AG10803 (cell line): ENCODE measurements around the gene ANKRD33.
A peak's percentile ranks its signal among the peaks of the same experiment; 100 is the strongest.

Experiments used
- DNase-seq: peaks from one replicate; pipeline ENCODE4 v3.0.0; 2010; ENCODE audit warnings: low read depth
- H3K4me3 ChIP-seq: 2 replicates; pipeline ENCODE4 v1.5.1; 2011; ENCODE audit warnings: mild to moderate bottlenecking, low read length, control low read depth
- TF ChIP-seq, protein P1 (sequence below): conservative IDR thresholded peaks from 2 replicates; pipeline ENCODE4 v1.5.1; 2011; ENCODE audit warnings: mild to moderate bottlenecking, low read length, control low read depth, inconsistent platforms

ANKRD33 gene

DNA sequence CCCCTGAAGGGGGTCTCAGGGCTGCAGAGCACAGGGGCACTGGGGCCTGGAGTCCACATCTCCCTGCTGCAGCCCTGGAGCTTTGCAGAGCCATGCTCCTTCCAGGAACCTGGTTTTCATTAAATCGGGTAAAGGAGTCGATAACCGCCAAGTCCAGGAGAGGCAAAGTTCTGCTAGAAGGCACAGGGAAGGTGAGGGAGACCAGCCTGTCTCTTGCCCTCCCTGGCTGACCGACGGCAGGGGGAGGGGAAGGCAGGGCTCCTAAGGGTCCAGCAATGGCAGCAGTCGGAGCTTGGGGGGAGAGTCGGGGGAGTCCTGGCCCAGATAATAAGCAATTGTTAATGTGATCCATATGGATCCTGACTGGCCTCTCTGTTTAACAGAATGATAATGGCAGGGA lies 42.4 kb upstream of the ANKRD33 start:
- DNase-seq: no peak
- H3K4me3 ChIP-seq: no peak overlapping the region
- TF ChIP-seq, protein P1, sequence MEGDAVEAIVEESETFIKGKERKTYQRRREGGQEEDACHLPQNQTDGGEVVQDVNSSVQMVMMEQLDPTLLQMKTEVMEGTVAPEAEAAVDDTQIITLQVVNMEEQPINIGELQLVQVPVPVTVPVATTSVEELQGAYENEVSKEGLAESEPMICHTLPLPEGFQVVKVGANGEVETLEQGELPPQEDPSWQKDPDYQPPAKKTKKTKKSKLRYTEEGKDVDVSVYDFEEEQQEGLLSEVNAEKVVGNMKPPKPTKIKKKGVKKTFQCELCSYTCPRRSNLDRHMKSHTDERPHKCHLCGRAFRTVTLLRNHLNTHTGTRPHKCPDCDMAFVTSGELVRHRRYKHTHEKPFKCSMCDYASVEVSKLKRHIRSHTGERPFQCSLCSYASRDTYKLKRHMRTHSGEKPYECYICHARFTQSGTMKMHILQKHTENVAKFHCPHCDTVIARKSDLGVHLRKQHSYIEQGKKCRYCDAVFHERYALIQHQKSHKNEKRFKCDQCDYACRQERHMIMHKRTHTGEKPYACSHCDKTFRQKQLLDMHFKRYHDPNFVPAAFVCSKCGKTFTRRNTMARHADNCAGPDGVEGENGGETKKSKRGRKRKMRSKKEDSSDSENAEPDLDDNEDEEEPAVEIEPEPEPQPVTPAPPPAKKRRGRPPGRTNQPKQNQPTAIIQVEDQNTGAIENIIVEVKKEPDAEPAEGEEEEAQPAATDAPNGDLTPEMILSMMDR: no peak

DNA sequence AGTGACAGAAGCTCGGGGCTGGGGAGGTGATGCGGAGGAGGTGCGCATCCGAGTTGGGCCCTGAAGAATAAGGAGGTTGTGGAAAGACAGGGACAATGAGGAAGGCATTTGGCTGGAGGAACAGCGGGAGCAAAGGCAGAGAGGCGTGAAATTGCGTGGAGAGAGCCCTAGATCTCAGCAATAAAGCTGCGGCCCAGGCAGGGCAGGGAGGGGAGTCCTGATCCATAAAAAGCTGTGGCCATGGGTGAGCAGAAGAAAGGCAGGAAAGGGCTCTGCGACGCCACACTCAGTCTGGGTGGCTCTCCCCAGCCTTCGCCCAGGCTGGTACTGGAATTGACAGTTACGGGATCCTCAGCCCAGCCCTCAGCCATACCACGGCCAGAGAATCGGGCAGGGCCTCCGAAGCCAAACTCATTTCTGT lies 41.6 kb upstream of the ANKRD33 start:
- TF ChIP-seq, protein P1: no peak
- no peak for DNase-seq
- H3K4me3 ChIP-seq: no peak overlapping the region

DNA sequence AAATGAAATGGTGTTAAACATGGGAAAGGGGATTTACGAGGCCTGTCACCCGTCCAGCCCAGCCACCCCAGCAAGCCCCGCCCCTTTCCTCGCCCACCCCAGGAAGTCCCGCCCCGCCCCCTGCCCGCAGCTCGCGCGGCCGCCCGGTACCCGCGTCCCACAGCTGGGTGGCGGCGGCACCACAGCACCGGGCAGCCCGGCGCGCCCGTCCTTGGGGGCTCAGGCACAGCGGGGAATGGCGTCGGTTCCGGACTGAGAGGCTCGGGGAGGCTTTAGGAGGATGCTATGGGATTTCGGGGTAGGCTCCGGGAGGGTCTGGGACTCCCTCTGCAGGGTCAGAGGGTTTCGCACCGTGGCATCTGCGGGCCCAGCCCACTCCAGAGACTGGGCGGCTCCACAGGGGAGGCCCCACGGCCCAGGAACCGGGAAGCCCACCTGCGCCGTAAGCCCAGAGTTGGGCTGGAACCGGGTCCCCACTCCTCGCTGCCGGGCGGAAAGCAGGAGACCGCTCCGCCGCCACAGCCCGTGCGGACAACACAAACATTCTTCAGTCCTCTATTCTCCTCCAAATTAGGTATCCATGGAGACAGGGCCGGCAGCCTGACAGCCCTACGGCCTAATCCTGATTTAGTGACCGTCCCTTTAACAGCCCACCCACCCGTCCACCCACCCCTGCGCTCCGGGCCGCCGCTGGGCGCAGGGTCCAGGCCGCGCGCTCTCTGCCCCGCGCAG lies 40.8 kb upstream of the ANKRD33 start:
- peak overlapping the region; percentile 49 for H3K4me3 ChIP-seq
- no peak for DNase-seq
- TF ChIP-seq, protein P1: no peak

DNA sequence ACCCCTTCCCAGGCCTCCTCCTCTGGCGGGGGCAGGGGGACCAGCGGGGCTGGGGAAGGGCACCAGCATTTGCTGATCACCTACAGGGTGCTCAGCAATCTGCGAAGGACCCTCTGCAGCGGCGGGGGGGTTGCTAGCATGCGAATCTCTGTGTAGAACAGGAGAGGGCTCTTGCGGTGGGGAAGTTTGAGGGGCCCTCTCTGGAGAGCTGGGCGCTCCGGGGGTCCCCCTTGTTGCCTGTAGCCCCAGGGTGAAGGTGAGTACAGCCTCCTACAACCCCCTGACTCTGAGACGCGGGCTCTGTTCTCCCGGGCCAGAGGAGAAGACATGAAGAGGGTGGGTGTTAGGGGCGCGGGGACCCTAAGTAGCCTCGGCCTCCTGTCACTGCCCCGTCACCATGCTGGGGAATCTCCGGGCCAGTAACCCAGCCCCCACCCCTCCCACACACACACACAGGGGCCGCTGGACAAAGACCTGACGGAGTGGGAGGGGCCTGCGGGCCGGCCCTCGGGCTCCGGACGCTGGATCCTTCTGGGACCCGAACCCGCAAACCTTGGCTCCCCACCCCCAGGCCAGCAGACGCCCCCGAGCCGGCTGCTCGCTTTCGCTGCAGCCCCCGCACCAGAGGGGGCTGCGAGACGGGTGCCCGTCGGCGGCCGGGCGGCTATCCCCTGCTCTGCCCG lies 40.1 kb upstream of the ANKRD33 start:
- TF ChIP-seq, protein P1: no peak
- H3K4me3 ChIP-seq: peak overlapping the region; percentile 15
- no peak for DNase-seq

DNA sequence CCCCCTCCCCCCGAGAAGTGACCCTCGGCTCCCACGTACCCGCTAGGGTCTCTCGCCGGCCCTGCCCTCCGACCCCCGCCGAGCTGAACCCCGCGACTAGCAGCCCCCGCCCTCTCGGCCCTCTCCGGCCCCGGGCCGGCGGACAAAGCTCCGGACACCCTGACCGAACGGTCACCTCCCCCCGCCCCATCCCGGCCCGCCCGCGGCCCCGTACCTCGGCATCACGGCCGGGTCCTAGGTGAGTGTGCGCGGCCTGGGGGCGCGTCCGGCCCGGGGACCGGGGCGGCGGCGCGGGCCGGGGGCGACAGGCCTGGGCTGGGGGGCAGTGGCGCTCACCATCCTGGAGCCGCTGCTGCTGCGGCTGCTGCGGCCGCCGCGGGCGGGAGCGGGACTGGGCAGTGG lies 39.6 kb upstream of the ANKRD33 start, which contains the start of gene FIGNL2:
FIGNL2 (minus strand) TSS at position 393 of the 402 bp plus-strand sequence. CDS start 26,305 bp downstream, outside the sequence.
- peak within 1 kb of the TSS; percentile 15 for H3K4me3 ChIP-seq
- TF ChIP-seq, protein P1: no peak
- no peak for DNase-seq

DNA sequence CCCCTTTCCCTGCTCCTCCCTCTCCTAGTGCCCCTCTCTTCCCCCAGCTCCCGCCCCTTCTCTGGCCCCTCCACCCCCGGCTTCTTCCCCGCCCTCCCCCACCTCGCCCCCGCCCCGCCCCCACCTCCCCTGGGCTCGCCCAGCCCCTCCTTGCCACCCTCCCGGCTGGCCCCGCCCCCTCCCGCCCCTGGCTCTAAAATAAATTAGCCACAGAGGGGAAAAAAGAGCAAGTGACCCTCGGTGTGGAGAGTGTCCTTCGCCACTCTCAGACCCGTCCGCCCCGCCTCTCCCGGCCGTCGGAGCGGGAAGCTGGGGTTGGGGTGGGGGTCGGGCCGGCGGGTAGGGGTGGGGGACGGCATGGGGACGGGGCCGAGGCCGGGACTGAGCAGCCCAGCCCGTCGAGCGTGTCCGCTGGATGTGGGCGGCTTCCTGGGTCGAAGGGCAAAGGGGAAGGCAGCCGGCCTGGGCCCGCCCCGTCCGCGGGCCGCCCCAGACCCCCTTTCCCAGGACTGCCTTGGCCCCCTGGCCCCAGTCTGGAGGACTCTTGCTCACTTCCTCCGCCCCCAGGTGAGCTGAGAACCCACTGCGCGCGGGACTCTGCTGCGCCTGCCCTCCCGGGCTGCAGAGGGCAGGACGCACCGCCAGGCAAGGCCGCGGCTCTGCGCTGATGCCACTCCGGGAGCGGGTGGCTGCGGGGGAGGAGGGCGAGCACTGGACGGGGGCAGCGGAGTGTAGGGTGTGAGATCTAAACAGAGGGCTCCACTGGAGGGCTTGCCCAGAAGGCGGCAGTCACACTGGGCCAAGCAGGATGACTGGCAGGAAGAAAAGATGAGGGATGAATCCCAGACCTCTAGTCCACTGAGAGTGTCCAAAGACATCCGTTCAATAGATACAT lies 38.8 kb upstream of the ANKRD33 start:
- H3K4me3 ChIP-seq: no peak overlapping the region
- DNase-seq: no peak
- TF ChIP-seq, protein P1: no peak
